Thoracic aorta (tissue), 2 donors: Measurements from ENCODE around the gene EMP3. TPM values are rescaled to one million over a fixed set of nuclear protein-coding genes. Genes with fewer than 3 reads are reported as not detected.

Source experiments
- ATAC-seq: fragments of 150-250 bp; one replicate; pipeline ENCODE4 v1.8.0; 2017; ENCODE audit warnings: low read depth; ENCODE audit not compliant: insufficient number of reproducible peaks, low FRiP score
- DNase-seq: peaks from one replicate; pipeline ENCODE4 v3.0.0-alpha.2; 2020; ENCODE audit warnings: low spot score
- H3K27ac ChIP-seq, 2 donors: fragments of 200-600 bp; sonication (generic); 1 replicate in 1 of 2; 2 replicates in 1 of 2; pipeline ENCODE4 v1.5.1; 2016; ENCODE audit warnings: mild to moderate bottlenecking in 2 of 2, moderate library complexity in 2 of 2
- H3K27me3 ChIP-seq: fragments of 200-600 bp; sonication (generic); replicated peaks from 2 replicates; pipeline ENCODE4 v1.6.0; 2016; ENCODE audit warnings: mild to moderate bottlenecking; ENCODE audit not compliant: insufficient read depth
- H3K36me3 ChIP-seq: fragments of 200-600 bp; sonication (generic); one replicate; pipeline ENCODE4 v1.5.1; 2016
- H3K4me1 ChIP-seq, 2 donors: fragments of 200-600 bp; sonication (generic); 1 replicate in 1 of 2; 2 replicates in 1 of 2; pipeline versions ENCODE4 v1.5.1 to v1.6.0; 2016; ENCODE audit warnings: low read depth in 2 of 2, mild to moderate bottlenecking in 1 of 2; ENCODE audit not compliant: control insufficient read depth in 1 of 2
- H3K4me3 ChIP-seq: fragments of 200-600 bp; sonication (generic); 2 replicates; pipeline ENCODE4 v1.5.1; 2016; ENCODE audit warnings: mild to moderate bottlenecking
- H3K9me3 ChIP-seq: fragments of 200-600 bp; sonication (generic); 2 replicates; pipeline ENCODE4 v1.5.1; 2016
- CTCF ChIP-seq: fragments of 200-600 bp; sonication (generic); IDR thresholded peaks from one replicate; pipeline ENCODE4 v1.5.1; 2019; ENCODE audit warnings: antibody characterized with exemption
- total RNA-seq, 2 donors: library from RNA; depleted of rRNA; stranded (reverse); fragments of >200 nt; gene quantifications; one replicate each; pipeline versions ENCODE4 v1.1.0 to v1.2.3, GENCODE V29; 2016

EMP3 gene
- total RNA-seq, 2 donors from 2014 or later = 61.7 to 95.7 TPM

DNA sequence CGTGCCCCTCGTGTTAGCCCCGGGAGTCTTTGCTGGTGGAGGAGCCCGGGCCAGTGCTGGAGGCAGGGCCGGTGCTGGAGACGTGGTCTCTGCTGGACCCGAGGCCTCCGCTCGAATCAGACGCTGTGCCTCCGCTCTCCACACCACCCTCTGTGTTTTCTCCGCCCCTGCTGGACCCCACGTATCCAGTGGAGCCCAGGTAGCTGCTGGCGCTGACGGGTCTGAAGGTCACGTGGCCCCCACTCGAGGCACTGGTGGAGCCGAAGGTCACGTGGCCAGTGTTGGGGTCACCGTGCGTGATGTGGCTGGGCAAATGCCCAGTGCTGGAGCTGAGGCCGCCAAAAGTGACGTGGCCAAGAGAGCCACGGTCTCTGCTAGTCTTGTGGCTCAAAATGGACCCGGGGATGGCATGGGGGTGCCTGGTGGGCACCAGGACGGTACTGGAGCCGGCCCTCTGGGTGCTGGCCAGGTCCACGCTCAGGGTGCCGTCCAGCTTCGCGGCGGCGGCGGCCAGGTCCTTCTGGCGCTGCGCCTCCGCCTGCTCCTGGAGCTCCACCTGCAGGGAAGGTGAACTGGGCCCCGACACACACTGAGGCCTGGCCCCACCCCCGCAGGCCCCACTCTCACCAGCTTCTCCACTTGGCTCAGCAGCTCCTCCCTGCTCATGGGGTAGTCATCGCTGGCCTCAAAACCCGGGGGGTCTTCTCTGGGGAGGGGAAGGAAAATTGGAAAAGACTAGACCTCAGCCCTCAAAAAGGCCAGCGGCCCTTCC lies 28.2 kb upstream of the EMP3 start:
- Histone ChIP-seq H3K9me3 (no peaks in the 10 kb centered on the region), H3K27me3 (no peaks in the 10 kb centered on the region), H3K4me1 (no peaks in the 10 kb centered on the region), H3K36me3 (no peaks in the 10 kb centered on the region), H3K27ac (no peak overlapping the region), H3K4me3 (no peak overlapping the region)
- ATAC-seq = no peak
- no peak for TF ChIP-seq CTCF
- DNase-seq = no peak

DNA sequence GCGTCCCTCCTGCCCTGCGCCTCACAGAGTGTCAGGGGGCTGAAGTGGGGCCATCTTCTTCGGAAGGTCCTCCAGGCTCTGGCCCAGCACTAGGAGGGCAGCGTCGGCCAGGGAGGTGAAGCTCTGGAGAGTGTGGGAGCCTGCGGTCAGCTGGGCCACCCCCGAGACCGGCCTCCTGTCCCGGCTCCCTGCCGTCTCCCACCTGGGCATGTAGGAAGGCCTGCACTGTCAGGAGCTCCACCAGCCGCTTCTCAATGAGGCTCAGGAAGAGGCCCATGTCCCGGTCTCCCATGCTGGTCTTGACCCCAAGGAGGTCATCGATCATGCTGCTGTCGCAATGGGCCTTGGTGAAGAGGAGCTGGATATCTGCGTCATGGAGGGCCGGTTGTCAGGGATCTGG lies 27.4 kb upstream of the EMP3 start:
- Histone ChIP-seq H3K27ac (no peak overlapping the region), H3K4me3 (no peak overlapping the region), H3K27me3 (no peaks in the 10 kb centered on the region), H3K9me3 (no peaks in the 10 kb centered on the region), H3K4me1 (no peaks in the 10 kb centered on the region), H3K36me3 (no peaks in the 10 kb centered on the region)
- no peak for TF ChIP-seq CTCF
- ATAC-seq = no peak
- DNase-seq = no peak

GRCh38 chr19:48301886-48302599 lies 23.3 kb upstream of the EMP3 start:
- no peak overlapping the region for H3K27ac ChIP-seq
- ATAC-seq (no peak), DNase-seq (no peak)
- no peak for TF ChIP-seq CTCF
- H3K4me1 ChIP-seq = no peaks in the 10 kb centered on the region
- no peaks in the 10 kb centered on the region for H3K27me3 ChIP-seq
- H3K36me3 ChIP-seq = no peaks in the 10 kb centered on the region
- no peaks in the 10 kb centered on the region for H3K9me3 ChIP-seq
- no peak overlapping the region for H3K4me3 ChIP-seq

GRCh38 chr19:48302600-48302959 lies 22.8 kb upstream of the EMP3 start:
- ATAC-seq (no peak), DNase-seq (no peak)
- H3K4me1 ChIP-seq = no peaks in the 10 kb centered on the region
- H3K4me3 ChIP-seq = no peak overlapping the region
- TF ChIP-seq CTCF = no peak
- no peaks in the 10 kb centered on the region for H3K9me3 ChIP-seq
- no peak overlapping the region for H3K27ac ChIP-seq
- H3K27me3 ChIP-seq = no peaks in the 10 kb centered on the region
- no peaks in the 10 kb centered on the region for H3K36me3 ChIP-seq

GRCh38 chr19:48303367-48303766 lies 22.0 kb upstream of the EMP3 start:
- Histone ChIP-seq H3K27me3 (no peaks in the 10 kb centered on the region), H3K9me3 (no peaks in the 10 kb centered on the region), H3K4me3 (no peak overlapping the region), H3K36me3 (no peaks in the 10 kb centered on the region), H3K27ac (no peak overlapping the region), H3K4me1 (no peaks in the 10 kb centered on the region)
- TF ChIP-seq CTCF = no peak
- ATAC-seq (no peak), DNase-seq (no peak)
